Right lobe of liver (tissue), 4 donors: ENCODE measurements around the gene QSER1.

Source experiments
- CTCF ChIP-seq, 4 donors: fragments of 200-600 bp in 3 of 4; fragments of 450-650 bp in 1 of 4; IDR thresholded peaks; one replicate each; pipeline versions ENCODE4 v1.5.1 to v1.8.0; 2016 to 2022; ENCODE audit warnings: antibody characterized with exemption in 4 of 4, mild to moderate bottlenecking in 2 of 4
- POLR2A ChIP-seq: fragments of 450-650 bp; IDR thresholded peaks from one replicate; pipeline ENCODE4 v1.6.1; 2017; ENCODE audit warnings: antibody characterized with exemption, mild to moderate bottlenecking
- donor health status: DM: no; HTN: no; CAD: no.
- donor health status: DM: no; HTN: no; CAD: no.
- donor health status: DM: no; HTN: yes; CAD: no.

- TF ChIP-seq CTCF (IDR thresholded peaks at IDR 0.05) (no peak), POLR2A (no peak)
These were observed 1.6 kb upstream of the QSER1 start for GRCh38 chr11:32890843-32891656.
